ENCODE measurements around the gene LCMT1. TPM values are rescaled to one million over a fixed set of nuclear protein-coding genes. Genes with fewer than 3 reads are reported as not detected.
A peak's percentile ranks its signal among the peaks of the same experiment; 100 is the strongest.

Gene LCMT1
- total and polyA plus RNA-seq, 2 of the 13 experiments (the other 11 are each of a cell fraction or from before 2014, with no cell fraction given): 41.2 to 48.7 TPM

GRCh38 chr16:25066747-25067631, 44.6 kb upstream of the LCMT1 start (continued):
- 0 out of 2 replicates have a peak, but pooled peaks have one; percentile 45 for TF ChIP-seq E2F1 (CRISPR knock-in tag; IDR thresholded peaks at IDR 0.05)
- peak; percentile 70 for TF ChIP-seq ZNF563 (CRISPR knock-in tag; IDR thresholded peaks at IDR 0.05)
- no peak for TF ChIP-seq ZNF792 (CRISPR knock-in tag; IDR thresholded peaks at IDR 0.05)
- peak; percentile 20; the same call in 1 of the 2 replicates for TF ChIP-seq ZBTB25 (CRISPR knock-in tag; IDR thresholded peaks at IDR 0.05)
- peak; percentile 28; the same call in 1 of the 2 replicates for TF ChIP-seq ATF2 (CRISPR knock-in tag; IDR thresholded peaks at IDR 0.05)
- TF ChIP-seq TERF1 (CRISPR knock-in tag; IDR thresholded peaks at IDR 0.05): no peak
- TF ChIP-seq TFDP2 (CRISPR knock-in tag; IDR thresholded peaks at IDR 0.05): peak; percentile 62
- peak; percentile 14; the same call in 1 of the 2 replicates for TF ChIP-seq NFYC (CRISPR knock-in tag; IDR thresholded peaks at IDR 0.05)
- no peak; the same call in 1 of the 2 replicates for TF ChIP-seq HOMEZ (CRISPR knock-in tag; IDR thresholded peaks at IDR 0.05; ENCODE audit: low read depth)
- TF ChIP-seq PTBP1 (IDR thresholded peaks at IDR 0.05; ENCODE audit: low read depth, low read length, poor library complexity, severe bottlenecking): no peak
- TF ChIP-seq ARNTL (CRISPR knock-in tag; IDR thresholded peaks at IDR 0.05): peak; percentile 34; the same call in 1 of the 2 replicates
- peak; percentile 96; the same call in 1 of the 2 replicates for TF ChIP-seq IRF9 (CRISPR knock-in tag; IDR thresholded peaks at IDR 0.05; ENCODE audit: borderline replicate concordance)
- 0 out of 2 replicates have a peak, but pooled peaks have one; percentile 59 for TF ChIP-seq WIZ (CRISPR knock-in tag; IDR thresholded peaks at IDR 0.05)
- TF ChIP-seq PHF20 (CRISPR knock-in tag; IDR thresholded peaks at IDR 0.05): peak; percentile 75
- no peak for TF ChIP-seq PPARG (CRISPR knock-in tag; conservative IDR thresholded peaks at IDR 0.05)
- no peak for TF ChIP-seq CREB1 (IDR thresholded peaks at IDR 0.05)
- no peak for TF ChIP-seq CREB1 (CRISPR knock-in tag; IDR thresholded peaks at IDR 0.05)
- TF ChIP-seq NKX3-1 (CRISPR knock-in tag; IDR thresholded peaks at IDR 0.05): 0 out of 2 replicates have a peak, but pooled peaks have one; percentile 16
